HCEC 1CT (cell line): ENCODE data around the gene COL9A1.

ENCODE experiments used
- DNase-seq: peaks from one replicate; pipeline ENCODE4 v3.0.0-alpha.2; 2017

The COL9A1 gene

DNA sequence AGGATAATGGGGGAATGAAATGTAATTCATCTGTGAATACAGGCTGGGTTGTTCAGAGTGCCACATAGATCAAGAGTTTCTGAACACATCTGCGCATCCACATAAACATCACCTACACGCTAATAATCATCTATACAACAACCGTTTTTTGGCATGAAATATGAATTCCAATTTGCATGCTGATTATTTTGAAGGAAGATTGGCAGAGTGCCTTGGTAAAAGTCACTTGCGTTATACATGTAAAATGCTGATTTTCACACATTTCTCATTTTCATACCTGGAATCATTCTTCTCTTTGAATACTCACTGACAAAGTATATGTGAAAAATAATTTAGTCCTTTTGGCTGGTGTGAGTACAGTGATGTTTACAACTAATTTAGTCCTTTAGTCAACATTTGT lies 17.7 kb downstream of the COL9A1 start:
- DNase-seq: no peak

GRCh38 chr6:70282919-70283461 lies 19.9 kb downstream of the COL9A1 start:
- no peak for DNase-seq

GRCh38 chr6:70282312-70282918 lies 20.5 kb downstream of the COL9A1 start:
- no peak for DNase-seq

- DNase-seq: no peak
Observed at GRCh38 chr6:70281923-70282311, 21.0 kb downstream of the COL9A1 start.

DNA sequence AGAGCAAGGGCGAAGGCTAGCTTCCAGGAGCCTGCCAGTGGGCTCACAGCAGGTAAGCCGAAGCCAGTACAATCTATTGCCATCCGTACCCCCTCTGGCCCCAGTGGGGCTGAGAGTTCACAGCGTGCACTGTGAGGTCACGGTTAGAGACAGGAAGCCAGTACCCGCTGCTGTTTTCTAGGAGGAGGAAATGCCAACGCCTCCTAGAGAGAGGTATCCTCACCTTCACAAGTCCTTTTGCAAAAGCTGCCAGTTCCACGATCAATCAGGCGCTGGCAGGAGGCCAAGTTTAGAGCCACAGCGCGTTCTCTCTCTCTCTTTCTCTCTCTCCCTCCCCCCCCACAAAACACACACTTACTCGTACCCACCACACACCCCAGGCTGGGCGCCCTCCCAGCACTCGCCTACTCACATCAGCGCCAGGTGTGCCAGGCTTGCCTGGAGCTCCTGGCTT lies 22.5 kb downstream of the COL9A1 start:
- no peak for DNase-seq

DNA sequence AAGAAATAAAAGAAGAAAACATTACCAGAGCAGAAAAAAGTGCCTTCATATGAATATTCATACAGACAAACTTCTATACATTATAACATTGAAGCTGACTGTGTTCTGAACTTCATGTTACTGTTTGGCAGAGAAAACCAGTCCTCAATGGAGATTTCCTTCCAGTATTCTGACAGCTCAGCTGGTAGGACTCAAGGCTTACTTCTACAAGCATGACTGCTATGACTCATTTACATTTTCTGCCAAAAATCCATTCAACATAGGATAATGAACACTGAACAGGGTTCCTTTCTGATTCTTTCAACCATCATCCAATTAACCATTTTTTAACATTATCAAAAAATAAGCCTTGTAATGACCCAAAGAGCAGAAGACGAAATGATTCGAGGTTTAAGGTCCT lies 25.4 kb downstream of the COL9A1 start:
- peak; percentile 45 for DNase-seq

DNA sequence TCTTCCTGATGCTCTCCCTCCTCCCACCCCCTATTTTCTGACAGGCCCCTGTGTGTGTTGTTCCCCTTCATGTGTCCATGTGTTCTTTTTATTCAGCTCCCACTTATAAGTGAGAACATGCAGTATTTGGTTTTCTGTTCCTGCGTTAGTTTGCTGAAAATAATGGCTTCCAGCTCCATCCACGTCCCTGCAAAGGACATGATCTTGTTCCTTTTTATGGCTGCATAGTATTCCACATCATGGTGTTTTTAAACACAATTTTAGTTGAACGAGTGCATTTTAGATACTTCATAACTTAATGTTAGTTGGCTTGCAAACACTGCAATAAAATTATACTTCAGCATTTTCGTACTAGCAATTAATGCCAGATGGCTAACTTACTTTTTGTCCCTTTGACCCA lies 28.5 kb downstream of the COL9A1 start:
- no peak for DNase-seq

- no peak for DNase-seq
Observed at GRCh38 chr6:70272071-70272470, 30.8 kb downstream of the COL9A1 start.

GRCh38 chr6:70270287-70271005 lies 32.4 kb downstream of the COL9A1 start:
- DNase-seq: no peak

DNA sequence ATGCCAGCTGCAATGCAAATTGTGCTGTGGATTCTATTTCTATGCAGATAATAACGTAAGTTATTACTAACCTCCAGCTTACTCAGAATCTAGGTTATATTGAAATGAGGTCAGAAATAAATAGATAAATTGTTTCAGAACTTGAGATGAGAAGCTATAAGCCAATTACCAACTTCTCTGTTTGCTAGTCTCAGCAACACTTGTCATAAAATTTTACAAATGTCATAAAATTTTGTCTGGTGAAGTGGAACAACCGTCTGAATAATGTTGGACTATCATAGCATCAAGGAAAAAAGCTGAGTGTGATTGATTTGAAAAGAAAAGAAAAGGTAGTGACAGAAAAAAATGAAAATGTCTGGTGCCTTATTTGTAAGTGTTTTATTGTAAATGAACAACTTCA lies 36.7 kb downstream of the COL9A1 start:
- no peak for DNase-seq

DNA sequence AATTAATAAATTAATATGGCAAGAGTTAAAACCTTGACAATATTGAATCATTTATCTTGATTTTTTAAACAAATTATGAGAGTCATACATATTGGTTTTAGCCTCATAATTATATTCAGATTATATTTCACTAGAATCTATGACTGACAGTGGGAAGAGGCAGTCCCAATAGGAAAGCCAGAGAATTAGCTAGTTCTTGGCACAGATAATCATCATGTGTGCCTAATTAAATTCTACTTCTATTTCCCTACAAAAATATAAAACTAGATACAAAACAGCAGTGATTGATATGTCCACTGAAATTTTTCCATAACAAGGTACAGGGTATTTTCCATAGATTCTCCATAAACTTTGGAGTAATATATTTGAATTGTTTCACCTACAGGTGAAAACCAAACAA lies 38.6 kb downstream of the COL9A1 start:
- DNase-seq: no peak

- no peak for DNase-seq
Observed at GRCh38 chr6:70258483-70258882, 44.4 kb downstream of the COL9A1 start.

- DNase-seq: no peak
Observed at GRCh38 chr6:70257768-70258273, 45.1 kb downstream of the COL9A1 start.

- no peak for DNase-seq
Observed at GRCh38 chr6:70254784-70255183, 48.1 kb downstream of the COL9A1 start.

DNA sequence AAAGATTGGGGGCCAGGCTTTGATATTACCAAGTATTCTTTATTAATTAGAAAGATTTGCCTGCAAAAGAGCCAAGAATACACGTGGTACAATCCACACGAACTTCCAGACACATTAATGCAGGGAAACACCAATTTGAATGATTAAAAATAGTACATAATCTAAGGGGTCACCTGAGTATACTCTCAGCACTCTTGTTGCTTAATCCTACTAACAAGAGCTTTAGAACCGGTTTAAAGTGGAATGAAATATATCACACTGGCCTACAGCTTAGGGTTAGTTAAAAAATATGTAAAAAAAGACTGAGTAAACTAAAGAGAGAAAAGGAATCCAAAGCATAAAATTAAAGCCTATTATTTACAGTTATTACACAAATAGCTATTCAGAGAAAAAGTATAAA lies 49.0 kb downstream of the COL9A1 start:
- DNase-seq: no peak

DNA sequence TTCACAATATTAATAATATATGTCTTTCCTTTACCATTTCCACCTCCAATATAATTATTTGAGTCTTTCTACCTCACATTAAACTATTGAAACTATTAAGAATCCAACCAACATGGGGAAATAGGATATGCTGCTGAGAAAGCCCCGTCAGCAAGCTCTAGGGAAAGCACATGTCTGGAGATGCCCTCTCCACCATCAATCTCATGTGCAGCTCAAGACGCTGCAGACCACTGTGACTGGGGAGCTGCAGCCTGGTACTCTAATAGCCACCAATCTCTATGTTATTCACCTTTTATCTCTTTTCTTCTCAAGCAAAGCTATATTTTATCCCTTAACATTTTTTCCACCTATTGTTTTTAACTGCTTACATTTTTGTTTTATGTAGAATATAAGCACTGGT lies 50.3 kb downstream of the COL9A1 start:
- DNase-seq: no peak

- DNase-seq: no peak
Observed at GRCh38 chr6:70246118-70246517, 56.8 kb downstream of the COL9A1 start.

DNA sequence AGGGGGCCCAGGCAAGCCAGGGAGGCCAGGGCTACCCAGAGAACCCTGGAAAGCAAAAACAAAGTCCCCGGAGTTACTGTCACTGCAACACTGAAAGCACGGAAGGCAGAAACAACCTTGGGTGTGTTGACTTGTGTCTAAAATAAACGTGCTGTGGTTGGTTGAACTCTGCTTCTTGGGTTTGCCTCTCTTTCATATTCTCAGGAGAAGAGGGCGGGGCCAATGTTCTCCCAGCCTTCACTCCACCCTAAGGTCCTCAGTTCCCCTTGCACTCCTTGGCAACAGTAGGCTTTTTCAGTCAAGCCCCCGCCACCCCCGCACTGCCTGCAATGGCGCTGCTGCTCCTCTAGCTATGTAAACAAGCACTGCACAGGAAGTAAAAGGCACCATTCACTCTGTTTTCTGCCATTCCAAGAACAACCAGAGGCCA lies 60.9 kb downstream of the COL9A1 start:
- DNase-seq: no peak

DNA sequence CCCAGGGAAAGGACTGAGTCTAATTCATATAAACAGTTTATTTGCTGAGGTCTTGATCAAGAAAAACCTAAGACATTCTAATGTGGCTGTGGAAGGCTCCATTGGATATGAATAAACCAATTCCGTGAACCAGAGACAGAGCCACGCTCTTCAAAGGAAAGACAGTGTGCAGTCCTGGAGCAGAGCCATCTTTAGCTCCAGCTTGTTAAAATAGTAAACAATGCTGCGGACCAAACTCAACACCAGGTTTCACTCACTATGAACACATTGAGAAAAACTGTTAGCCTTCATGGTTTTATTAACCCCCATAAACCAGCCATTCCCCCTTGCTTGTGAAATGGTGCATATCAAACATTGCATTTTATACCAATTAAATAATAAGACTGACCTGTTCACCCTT lies 61.9 kb downstream of the COL9A1 start:
- DNase-seq: no peak

DNA sequence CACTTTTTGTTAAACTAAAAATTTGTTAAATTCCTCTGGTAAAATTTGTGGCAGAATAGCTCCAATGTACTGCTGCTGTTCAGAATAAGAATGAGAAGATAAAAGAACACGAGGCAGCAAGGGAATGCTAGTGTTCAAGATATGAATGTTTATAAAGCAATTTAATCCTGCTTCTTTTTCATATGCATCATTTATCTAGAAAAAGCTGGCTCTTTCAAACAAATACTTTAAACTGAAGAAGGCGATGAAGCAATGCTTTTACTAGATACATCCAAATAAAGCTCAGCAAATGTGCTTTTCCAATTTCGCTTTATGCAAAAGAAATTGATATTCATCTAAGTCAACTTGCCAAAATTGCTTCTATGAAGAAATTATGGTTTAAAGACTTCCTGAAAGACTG lies 66.5 kb downstream of the COL9A1 start:
- DNase-seq: no peak

GRCh38 chr6:70234561-70235236 lies 68.2 kb downstream of the COL9A1 start:
- no peak for DNase-seq

- DNase-seq: no peak
Observed at GRCh38 chr6:70231311-70231710, 71.6 kb downstream of the COL9A1 start.

GRCh38 chr6:70225055-70225454 lies 77.8 kb downstream of the COL9A1 start:
- DNase-seq: no peak

GRCh38 chr6:70222439-70222749 lies 80.5 kb downstream of the COL9A1 start:
- no peak for DNase-seq
